ENCODE data around the gene SEC24B. TPM values are rescaled to one million over a fixed set of nuclear protein-coding genes. Genes with fewer than 3 reads are reported as not detected.

The SEC24B gene
- total RNA-seq, 1 donor from 2014 or later = 32.7 TPM

DNA sequence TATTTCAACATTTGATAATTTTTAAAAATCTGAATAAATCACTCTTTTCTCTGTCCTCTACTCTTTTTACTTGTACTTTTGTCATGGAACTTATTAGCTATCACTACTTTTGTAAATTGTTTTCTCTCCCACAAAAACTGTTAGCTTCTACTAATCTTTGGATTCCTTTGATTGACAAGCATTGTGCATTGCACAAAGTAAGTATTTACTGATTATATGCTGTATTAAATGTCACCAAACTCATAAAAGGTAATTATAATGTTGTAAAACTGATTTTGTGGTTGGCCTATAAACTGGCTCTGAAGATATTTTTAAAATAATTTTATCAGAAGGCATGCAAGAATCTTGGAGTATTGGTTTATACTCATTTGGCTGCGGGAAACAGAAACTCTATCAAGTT lies 15.0 kb upstream of the SEC24B start:
- no peak for DNase-seq (ENCODE audit: low spot score)
- TF ChIP-seq, protein P1, sequence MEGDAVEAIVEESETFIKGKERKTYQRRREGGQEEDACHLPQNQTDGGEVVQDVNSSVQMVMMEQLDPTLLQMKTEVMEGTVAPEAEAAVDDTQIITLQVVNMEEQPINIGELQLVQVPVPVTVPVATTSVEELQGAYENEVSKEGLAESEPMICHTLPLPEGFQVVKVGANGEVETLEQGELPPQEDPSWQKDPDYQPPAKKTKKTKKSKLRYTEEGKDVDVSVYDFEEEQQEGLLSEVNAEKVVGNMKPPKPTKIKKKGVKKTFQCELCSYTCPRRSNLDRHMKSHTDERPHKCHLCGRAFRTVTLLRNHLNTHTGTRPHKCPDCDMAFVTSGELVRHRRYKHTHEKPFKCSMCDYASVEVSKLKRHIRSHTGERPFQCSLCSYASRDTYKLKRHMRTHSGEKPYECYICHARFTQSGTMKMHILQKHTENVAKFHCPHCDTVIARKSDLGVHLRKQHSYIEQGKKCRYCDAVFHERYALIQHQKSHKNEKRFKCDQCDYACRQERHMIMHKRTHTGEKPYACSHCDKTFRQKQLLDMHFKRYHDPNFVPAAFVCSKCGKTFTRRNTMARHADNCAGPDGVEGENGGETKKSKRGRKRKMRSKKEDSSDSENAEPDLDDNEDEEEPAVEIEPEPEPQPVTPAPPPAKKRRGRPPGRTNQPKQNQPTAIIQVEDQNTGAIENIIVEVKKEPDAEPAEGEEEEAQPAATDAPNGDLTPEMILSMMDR (IDR thresholded peaks at IDR 0.05) = no peak
- H3K27me3 Mint-ChIP-seq (ENCODE audit: low read depth) = no peaks in the 10 kb centered on the region
- H3K4me3 Mint-ChIP-seq (ENCODE audit: unreplicated experiment) = no peak overlapping the region
- H3K9me3 Mint-ChIP-seq (ENCODE audit: low read depth) = no peaks in the 10 kb centered on the region
- no peaks in the 10 kb centered on the region for H3K36me3 Mint-ChIP-seq (ENCODE audit: low read depth)
- peaks cover 4% of the 10 kb centered on the region for H3K4me1 Mint-ChIP-seq (ENCODE audit: low read depth)
- H3K27ac Mint-ChIP-seq (ENCODE audit: unreplicated experiment) = no peak overlapping the region

DNA sequence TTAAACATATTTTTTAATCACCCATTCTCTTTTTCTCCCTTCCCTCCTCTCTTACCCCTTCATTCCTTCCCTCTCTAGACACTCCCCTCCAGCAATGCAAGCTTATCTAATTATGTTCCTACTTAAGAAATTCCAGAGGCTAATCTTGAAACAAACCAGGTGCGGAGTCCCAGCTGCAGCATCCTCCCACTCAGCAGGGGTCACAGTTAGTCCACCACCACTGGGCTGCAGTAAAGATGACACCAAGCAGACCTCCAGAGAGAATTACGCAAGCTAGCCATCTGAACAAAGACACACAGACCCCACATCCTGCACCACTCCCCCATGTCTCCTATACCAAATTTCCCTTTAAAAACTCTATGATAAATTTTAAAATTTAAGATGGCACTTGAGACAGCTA lies 13.9 kb upstream of the SEC24B start:
- TF ChIP-seq, protein P1 (IDR thresholded peaks at IDR 0.05) = no peak
- DNase-seq (ENCODE audit: low spot score) = no peak
- Mint-ChIP-seq H3K4me1 (ENCODE audit: low read depth) (peaks cover 4% of the 10 kb centered on the region), H3K27ac (ENCODE audit: unreplicated experiment) (no peak overlapping the region), H3K36me3 (ENCODE audit: low read depth) (no peaks in the 10 kb centered on the region), H3K4me3 (ENCODE audit: unreplicated experiment) (no peak overlapping the region), H3K9me3 (ENCODE audit: low read depth) (no peaks in the 10 kb centered on the region), H3K27me3 (ENCODE audit: low read depth) (no peaks in the 10 kb centered on the region)

DNA sequence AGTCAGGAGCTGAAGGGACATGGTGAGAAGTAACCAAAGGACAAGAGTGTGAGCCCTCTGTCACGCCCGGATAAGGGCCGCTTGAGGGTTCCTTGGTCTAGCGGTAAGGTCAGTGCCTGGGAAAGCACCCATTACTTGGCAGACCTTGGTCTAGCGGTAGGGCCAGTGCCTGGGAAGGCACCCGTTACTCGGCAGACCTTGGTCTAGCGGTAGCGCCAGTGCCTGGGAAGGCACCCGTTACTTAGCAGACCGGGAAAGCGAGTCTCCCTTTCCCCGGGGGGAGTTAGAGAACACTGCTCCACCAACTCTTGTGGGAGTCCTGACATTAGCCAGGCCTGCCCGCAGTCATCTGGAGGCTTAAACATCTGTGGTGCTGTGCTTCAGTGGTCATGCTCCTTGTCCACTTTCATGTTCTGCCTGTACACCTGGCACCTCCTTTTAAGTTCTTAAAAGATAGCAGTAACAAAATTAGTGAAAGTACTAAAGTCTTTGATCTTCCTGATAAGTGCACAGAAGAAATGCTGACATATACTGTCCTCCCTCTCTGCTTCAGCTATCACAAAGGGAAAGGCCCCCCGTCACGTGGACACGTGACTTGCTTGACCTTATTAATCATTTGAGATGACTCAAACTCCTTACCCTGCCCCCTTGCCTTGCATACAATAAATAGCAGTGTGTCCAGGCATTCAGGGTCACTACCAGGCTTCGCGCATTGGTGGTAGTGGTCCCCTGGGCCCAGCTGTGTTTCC lies 9.3 kb upstream of the SEC24B start:
- TF ChIP-seq, protein P1 (IDR thresholded peaks at IDR 0.05) = no peak
- Mint-ChIP-seq H3K4me1 (ENCODE audit: low read depth) (peaks cover 4% of the 10 kb centered on the region), H3K27me3 (ENCODE audit: low read depth) (no peaks in the 10 kb centered on the region)

DNA sequence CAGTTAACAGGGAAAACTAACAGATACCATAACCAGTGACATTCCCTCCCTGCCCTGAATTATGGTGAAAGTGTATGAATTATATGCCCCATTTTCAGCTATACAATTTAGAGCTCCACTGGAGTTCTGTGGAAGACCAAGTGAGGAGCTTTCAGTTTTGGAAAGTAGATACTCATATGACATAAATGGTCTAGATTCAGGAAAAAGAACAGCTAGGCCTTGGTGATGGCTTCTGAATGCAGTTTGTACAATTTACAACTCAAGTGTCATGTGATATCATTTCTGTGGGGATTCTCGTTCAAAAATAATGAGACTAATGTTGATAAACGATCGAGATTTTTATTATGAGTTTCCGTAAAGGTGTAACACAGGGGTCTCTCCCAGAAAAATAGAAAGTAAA lies 8.2 kb upstream of the SEC24B start:
- no peak overlapping the region for H3K4me3 Mint-ChIP-seq (ENCODE audit: unreplicated experiment)
- DNase-seq (ENCODE audit: low spot score) = no peak
- peaks cover 2% of the 10 kb centered on the region for H3K36me3 Mint-ChIP-seq (ENCODE audit: low read depth)
- H3K9me3 Mint-ChIP-seq (ENCODE audit: low read depth) = no peaks in the 10 kb centered on the region
- peaks cover 4% of the 10 kb centered on the region for H3K4me1 Mint-ChIP-seq (ENCODE audit: low read depth)
- TF ChIP-seq, protein P1 (IDR thresholded peaks at IDR 0.05) = no peak
- H3K27me3 Mint-ChIP-seq (ENCODE audit: low read depth) = no peaks in the 10 kb centered on the region
- H3K27ac Mint-ChIP-seq (ENCODE audit: unreplicated experiment) = no peak overlapping the region

More for the DNA sequence above, 9.3 kb upstream of the SEC24B start:
- DNase-seq (ENCODE audit: low spot score) = no peak
- Mint-ChIP-seq H3K36me3 (ENCODE audit: low read depth) (no peaks in the 10 kb centered on the region), H3K4me3 (ENCODE audit: unreplicated experiment) (no peak overlapping the region), H3K9me3 (ENCODE audit: low read depth) (no peaks in the 10 kb centered on the region), H3K27ac (ENCODE audit: unreplicated experiment) (no peak overlapping the region)

DNA sequence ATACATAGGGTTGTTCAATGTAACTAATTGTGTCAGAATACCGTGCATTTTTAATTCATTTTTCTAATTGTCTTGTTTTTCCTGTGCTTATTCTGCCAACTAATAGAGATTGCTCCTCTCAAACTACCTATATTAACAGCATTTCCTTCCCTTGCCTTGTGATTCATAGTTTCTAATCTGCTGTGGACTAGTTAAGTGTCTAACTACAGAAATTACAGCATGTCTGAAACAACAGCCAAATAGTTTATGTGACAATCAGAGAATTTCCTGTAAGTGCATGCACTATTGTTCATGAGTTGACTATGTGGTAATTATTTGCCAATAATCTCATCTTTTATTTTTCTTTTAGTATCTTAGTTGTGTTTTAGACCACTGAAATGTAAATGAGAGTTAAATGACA lies 4.1 kb upstream of the SEC24B start:
- H3K27me3 Mint-ChIP-seq (ENCODE audit: low read depth) = no peaks in the 10 kb centered on the region
- H3K36me3 Mint-ChIP-seq (ENCODE audit: low read depth) = peaks cover 5% of the 10 kb centered on the region
- H3K4me1 Mint-ChIP-seq (ENCODE audit: low read depth) = peaks cover 16% of the 10 kb centered on the region
- TF ChIP-seq, protein P1 (IDR thresholded peaks at IDR 0.05) = no peak
- no peaks in the 10 kb centered on the region for H3K9me3 Mint-ChIP-seq (ENCODE audit: low read depth)
- no peak overlapping the region for H3K4me3 Mint-ChIP-seq (ENCODE audit: unreplicated experiment)
- DNase-seq (ENCODE audit: low spot score) = no peak
- H3K27ac Mint-ChIP-seq (ENCODE audit: unreplicated experiment) = no peak overlapping the region

All from chondrocyte (in vitro differentiated cells).